ENCODE measurements around the gene RNF144A.

The RNF144A gene

DNA sequence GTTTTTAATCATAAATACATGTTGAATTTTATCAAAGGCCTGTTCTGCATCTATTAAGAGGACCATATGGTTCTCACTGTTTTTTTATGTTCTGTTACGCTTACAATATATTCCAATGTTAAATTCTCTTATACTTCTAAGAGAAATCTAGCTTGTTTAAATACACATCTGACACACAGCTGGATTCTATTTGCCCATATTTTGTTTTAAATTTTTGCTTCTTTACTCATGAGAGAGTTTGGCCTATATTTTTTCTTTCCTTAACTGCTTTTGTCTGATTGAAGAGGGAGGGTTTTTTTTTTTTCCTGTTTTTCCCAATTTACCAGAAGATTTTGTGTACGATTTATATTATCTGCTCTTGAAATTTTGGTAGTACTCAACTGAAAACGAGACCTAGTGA, 34.9 kb downstream of the RNF144A start:
- DNase-seq (ENCODE audit: low read depth): no peak
- TF ChIP-seq, protein P1, sequence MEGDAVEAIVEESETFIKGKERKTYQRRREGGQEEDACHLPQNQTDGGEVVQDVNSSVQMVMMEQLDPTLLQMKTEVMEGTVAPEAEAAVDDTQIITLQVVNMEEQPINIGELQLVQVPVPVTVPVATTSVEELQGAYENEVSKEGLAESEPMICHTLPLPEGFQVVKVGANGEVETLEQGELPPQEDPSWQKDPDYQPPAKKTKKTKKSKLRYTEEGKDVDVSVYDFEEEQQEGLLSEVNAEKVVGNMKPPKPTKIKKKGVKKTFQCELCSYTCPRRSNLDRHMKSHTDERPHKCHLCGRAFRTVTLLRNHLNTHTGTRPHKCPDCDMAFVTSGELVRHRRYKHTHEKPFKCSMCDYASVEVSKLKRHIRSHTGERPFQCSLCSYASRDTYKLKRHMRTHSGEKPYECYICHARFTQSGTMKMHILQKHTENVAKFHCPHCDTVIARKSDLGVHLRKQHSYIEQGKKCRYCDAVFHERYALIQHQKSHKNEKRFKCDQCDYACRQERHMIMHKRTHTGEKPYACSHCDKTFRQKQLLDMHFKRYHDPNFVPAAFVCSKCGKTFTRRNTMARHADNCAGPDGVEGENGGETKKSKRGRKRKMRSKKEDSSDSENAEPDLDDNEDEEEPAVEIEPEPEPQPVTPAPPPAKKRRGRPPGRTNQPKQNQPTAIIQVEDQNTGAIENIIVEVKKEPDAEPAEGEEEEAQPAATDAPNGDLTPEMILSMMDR (IDR thresholded peaks at IDR 0.05; ENCODE audit: insufficient read depth, low read depth, low read length, missing control alignments): no peak

DNA sequence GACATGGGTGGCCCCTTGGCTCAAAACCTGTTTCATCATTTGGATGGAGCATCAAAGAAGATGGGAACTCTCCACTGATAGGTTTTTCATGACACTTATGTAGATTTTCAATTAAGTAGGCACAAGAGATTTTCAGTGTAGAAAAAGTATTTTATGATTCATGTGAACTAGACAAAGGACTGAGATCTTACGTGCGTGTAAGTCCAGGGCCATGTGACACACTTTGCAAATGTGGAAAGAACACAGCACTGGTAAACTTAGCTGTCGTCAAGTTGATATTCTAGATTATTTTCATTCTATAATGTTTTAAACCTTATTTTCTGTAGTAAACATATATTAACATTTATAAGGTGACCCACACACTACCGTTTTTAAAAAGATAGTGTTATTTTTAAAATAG, 37.4 kb downstream of the RNF144A start:
- DNase-seq (ENCODE audit: low read depth): no peak
- no peak overlapping the region for H3K4me3 ChIP-seq (ENCODE audit: low read depth, low read length)
- TF ChIP-seq, protein P1 (IDR thresholded peaks at IDR 0.05; ENCODE audit: insufficient read depth, low read depth, low read length, missing control alignments): no peak

More for the DNA sequence above, 34.9 kb downstream of the RNF144A start:
- H3K4me3 ChIP-seq (ENCODE audit: low read depth, low read length): no peak overlapping the region

DNA sequence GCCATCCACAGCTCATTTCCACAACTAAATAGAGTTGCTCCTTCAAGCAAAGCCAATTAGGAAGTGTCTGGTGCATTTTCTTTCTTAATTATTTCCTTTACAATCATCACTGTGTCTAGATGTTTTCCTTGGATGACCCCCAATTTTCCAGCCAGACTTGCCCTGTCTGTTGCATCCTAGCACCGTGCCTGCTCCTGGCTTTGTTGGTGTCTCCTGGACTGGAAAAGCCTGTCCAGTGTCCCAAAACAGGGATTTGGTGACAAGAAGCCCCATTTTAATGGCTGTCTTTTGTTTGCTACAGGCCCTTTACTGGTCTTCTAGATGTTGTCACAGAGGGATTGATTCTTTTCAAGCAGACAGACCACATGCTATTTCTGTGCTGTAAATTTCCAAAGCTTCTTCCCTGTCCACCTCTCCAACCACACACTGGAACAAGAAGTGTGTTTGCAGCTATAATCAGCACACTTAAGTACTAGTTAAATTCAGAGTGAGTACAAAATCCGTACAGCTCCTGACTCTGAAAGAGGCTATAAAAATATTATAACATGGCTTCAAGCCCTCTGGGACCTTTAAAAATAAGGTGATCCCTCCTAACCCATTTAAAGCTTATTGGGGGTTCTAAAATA, 38.4 kb downstream of the RNF144A start:
- DNase-seq (ENCODE audit: low read depth): no peak
- no peak overlapping the region for H3K4me3 ChIP-seq (ENCODE audit: low read depth, low read length)
- TF ChIP-seq, protein P1 (IDR thresholded peaks at IDR 0.05; ENCODE audit: insufficient read depth, low read depth, low read length, missing control alignments): no peak

DNA sequence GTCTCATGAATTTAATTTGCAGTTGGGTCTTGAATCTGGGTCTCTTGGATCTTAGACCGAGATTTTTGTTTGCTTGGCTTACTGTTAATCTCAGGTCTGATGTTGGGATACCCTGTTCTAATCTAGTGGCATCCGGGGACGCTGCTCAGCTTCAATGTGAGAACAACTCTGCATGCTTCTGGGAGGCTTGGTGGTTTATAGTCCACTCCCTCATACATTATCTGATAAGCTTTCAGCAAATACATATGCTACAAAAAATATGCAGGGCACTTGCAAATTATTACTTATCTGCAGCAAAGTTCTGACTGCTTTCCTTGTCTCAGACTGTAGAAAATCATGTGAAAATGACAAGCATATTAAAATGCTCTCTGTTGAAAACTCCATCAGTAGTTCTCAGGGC, 39.4 kb downstream of the RNF144A start:
- DNase-seq (ENCODE audit: low read depth): no peak
- H3K4me3 ChIP-seq (ENCODE audit: low read depth, low read length): no peak overlapping the region
- TF ChIP-seq, protein P1 (IDR thresholded peaks at IDR 0.05; ENCODE audit: insufficient read depth, low read depth, low read length, missing control alignments): no peak

DNA sequence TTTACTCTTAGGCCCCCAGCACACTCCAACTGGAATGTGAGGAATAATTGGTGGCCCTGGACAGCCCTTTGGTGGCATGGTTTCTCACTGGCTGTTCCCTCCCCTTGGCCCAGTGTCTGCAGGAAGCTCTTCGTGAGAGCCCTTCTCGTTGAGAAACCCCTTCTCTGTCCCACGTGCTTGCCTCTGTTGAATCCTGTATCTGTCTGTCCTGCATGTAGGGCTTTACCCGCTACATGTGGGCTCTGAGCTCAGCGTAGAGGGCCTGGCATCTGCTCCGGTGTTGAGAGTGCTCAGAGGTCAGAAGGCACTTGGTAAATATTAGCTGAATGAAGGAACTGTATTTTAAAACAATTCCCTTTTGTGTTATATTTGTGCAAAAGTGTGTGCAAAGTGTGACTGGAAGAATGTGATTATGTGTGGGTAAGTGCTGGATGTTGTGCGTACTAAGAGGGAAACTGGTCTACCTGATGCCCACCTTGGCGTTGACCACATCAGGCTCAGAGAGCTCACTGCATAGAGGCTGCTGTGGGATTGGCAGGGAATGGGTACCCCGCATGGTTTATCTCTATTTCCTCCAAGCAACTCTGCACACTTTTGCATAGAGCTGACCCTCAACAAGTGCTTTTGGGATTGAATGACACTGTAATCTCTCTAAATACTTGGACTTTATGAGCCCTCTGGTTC, 40.0 kb downstream of the RNF144A start:
- TF ChIP-seq, protein P1 (IDR thresholded peaks at IDR 0.05; ENCODE audit: insufficient read depth, low read depth, low read length, missing control alignments): no peak

DNA sequence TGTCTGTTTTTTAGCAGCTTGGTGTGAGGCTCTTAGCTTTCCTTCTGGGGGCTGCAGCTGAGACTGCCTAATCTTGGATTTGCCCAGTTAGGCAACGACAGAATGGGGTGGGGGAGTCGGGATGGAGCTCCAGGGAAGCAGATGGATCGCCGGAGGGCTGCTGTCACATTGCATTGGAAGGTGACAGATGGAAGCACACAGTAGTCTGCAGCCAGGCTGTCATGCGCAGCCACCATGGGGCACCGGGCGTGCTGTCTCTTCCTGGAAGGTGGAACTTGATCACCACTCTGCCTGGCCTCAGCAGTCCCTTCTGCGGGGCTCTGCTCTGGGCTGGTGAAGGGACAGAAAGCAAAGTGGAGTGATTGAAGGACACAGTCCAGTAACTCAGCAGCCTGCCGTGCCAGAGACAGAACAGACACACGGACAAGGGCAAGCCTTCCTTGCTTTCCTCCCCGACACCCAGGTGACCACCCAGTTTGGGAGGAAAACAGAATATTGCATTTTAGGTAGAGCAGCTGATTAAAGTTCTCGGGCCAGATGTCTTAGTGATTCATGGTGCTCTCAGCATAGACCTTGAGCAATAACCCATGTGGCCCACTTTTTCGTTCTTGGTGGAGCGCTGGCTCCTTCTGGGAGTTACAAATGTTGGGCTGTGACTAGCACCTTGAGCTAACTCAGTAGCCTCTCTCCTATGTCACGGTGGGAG, 40.9 kb downstream of the RNF144A start:
- H3K4me3 ChIP-seq (ENCODE audit: low read depth, low read length): no peak overlapping the region
- TF ChIP-seq, protein P1 (IDR thresholded peaks at IDR 0.05; ENCODE audit: insufficient read depth, low read depth, low read length, missing control alignments): no peak
- DNase-seq (ENCODE audit: low read depth): no peak

More for the DNA sequence above, 40.0 kb downstream of the RNF144A start:
- H3K4me3 ChIP-seq (ENCODE audit: low read depth, low read length): no peak overlapping the region
- DNase-seq (ENCODE audit: low read depth): no peak

Data from GM12865 (cell line).